Panc1 (cell line): ENCODE measurements around the gene FOXO4.

ENCODE experiments used
- CTCF ChIP-seq: fragments of 450-650 bp; IDR thresholded peaks from 2 replicates; pipeline ENCODE4 v1.5.1; 2017; ENCODE audit warnings: mild to moderate bottlenecking
- POLR2AphosphoS5 ChIP-seq: IDR thresholded peaks from 2 replicates; pipeline ENCODE4 v1.6.1; 2012; ENCODE audit warnings: mild to moderate bottlenecking, low read depth, low read length, moderate library complexity
- REST ChIP-seq, 2 experiments: IDR thresholded peaks; 2 replicates each; pipeline ENCODE4 v1.6.1; 2011 to 2012; ENCODE audit warnings: low read depth in 2 of 2, control low read depth in 1 of 2, low read length in 1 of 2, mild to moderate bottlenecking in 1 of 2, moderate library complexity in 1 of 2; ENCODE audit not compliant: insufficient read depth in 1 of 2
- SIN3A ChIP-seq: IDR thresholded peaks from 2 replicates; pipeline ENCODE4 v1.6.1; 2012; ENCODE audit warnings: low read depth, mild to moderate bottlenecking, low read length, moderate library complexity, borderline replicate concordance; ENCODE audit not compliant: insufficient read depth

DNA sequence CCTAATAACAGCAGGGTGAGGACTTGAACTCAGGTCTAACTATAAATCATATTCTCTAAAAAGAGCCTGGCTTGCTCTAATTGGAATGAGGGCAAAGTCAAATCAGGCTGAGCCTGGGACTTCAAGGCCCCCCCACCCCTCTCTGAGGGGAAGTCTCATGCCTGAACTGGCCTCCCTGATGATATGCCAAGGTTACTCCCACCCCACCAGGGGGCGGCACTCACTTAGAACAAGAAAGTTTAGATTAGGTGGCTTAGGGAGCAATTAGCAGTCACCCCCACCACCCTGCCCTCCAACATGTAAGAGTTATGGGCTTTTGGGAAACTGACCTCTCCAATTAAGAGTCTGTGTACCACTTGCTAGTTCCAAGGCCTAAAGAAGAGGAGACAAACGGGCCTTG is 2.7 kb downstream of the FOXO4 start:
- TF ChIP-seq REST (IDR thresholded peaks at IDR 0.05; ENCODE audit: insufficient read depth in 1 of 2, low read depth in 2 of 2, low read length in 1 of 2) (no peak), CTCF (peak; percentile 67), POLR2AphosphoS5 (no peak), SIN3A (no peak)
